VCaP (cell line): ENCODE results near the gene BCL2.
"Not testable (repeated sequence)": the region's sequence is repeated elsewhere in the genome, so short reads cannot be mapped to it uniquely, and the experiment has no call there.

ENCODE experiments used
- H3K27ac ChIP-seq: fragments of 450-650 bp; 2 replicates; pipeline ENCODE4 v1.5.1; 2017
- CTCF ChIP-seq: fragments of 450-650 bp; conservative IDR thresholded peaks from 2 replicates; pipeline ENCODE4 v1.5.1; 2017; ENCODE audit warnings: mild to moderate bottlenecking, moderate library complexity

The BCL2 gene

GRCh38 chr18:63192126-63192884, 127.3 kb downstream of the BCL2 start:
- no peak for TF ChIP-seq CTCF
- H3K27ac ChIP-seq: no peak overlapping the region

- H3K27ac ChIP-seq: no peak overlapping the region
- TF ChIP-seq CTCF: no peak
Measured at GRCh38 chr18:63191413-63191812, 128.2 kb downstream of the BCL2 start.

GRCh38 chr18:63190838-63191237, 128.7 kb downstream of the BCL2 start:
- not testable (repeated sequence) for H3K27ac ChIP-seq

GRCh38 chr18:63189817-63190216, 129.8 kb downstream of the BCL2 start:
- H3K27ac ChIP-seq: no peak overlapping the region
- TF ChIP-seq CTCF: no peak

GRCh38 chr18:63189041-63189440, 130.5 kb downstream of the BCL2 start:
- no peak overlapping the region for H3K27ac ChIP-seq
- no peak for TF ChIP-seq CTCF

GRCh38 chr18:63187791-63188460, 131.6 kb downstream of the BCL2 start:
- no peak for TF ChIP-seq CTCF
- no peak overlapping the region for H3K27ac ChIP-seq

GRCh38 chr18:63187223-63187574, 132.4 kb downstream of the BCL2 start:
- H3K27ac ChIP-seq: no peak overlapping the region
- TF ChIP-seq CTCF: no peak
